Fibroblast of villous mesenchyme (primary cell): Measurements from ENCODE around the gene ADORA1. TPM values are rescaled to one million over a fixed set of nuclear protein-coding genes. Genes with fewer than 3 reads are reported as not detected.
A peak's percentile ranks its signal among the peaks of the same experiment; 100 is the strongest.

Experiments
- DNase-seq: peaks from one replicate; pipeline ENCODE4 v3.0.0-alpha.2; 2010; ENCODE audit warnings: low read depth
- H3K4me3 ChIP-seq: 2 replicates; pipeline ENCODE4 v1.5.1; 2011; ENCODE audit warnings: low read depth, mild to moderate bottlenecking, low read length
- CTCF ChIP-seq: IDR thresholded peaks from 2 replicates; pipeline ENCODE4 v1.5.1; 2012; ENCODE audit warnings: low read depth, mild to moderate bottlenecking, low read length; ENCODE audit not compliant: insufficient read depth
- total RNA-seq: library from RNA; depleted of rRNA; stranded (reverse); fragments of >200 nt; gene quantifications from 2 replicates; pipeline ENCODE4 v1.2.3, GENCODE V29; 2012

The ADORA1 gene
- total RNA-seq, 1 donor = 14.2 TPM

- no peak for DNase-seq
Measured at GRCh38 chr1:203190949-203191348, 63.4 kb downstream of the ADORA1 start.

GRCh38 chr1:203196371-203196770 is 68.8 kb downstream of the ADORA1 start:
- no peak overlapping the region for H3K4me3 ChIP-seq
- DNase-seq = no peak
- peak; percentile 20 for TF ChIP-seq CTCF

More at GRCh38 chr1:203190949-203191348, 63.4 kb downstream of the ADORA1 start:
- H3K4me3 ChIP-seq = no peak overlapping the region
- no peak for TF ChIP-seq CTCF

GRCh38 chr1:203197625-203198024 is 70.1 kb downstream of the ADORA1 start:
- no peak for TF ChIP-seq CTCF
- DNase-seq = peak; percentile 86

GRCh38 chr1:203199002-203199401 is 71.5 kb downstream of the ADORA1 start:
- no peak for TF ChIP-seq CTCF

More at GRCh38 chr1:203197625-203198024, 70.1 kb downstream of the ADORA1 start:
- no peak overlapping the region for H3K4me3 ChIP-seq

GRCh38 chr1:203199481-203199815 is 71.9 kb downstream of the ADORA1 start:
- TF ChIP-seq CTCF = no peak
- H3K4me3 ChIP-seq = no peak overlapping the region

More at GRCh38 chr1:203199002-203199401, 71.5 kb downstream of the ADORA1 start:
- H3K4me3 ChIP-seq = no peak overlapping the region
- no peak for DNase-seq

GRCh38 chr1:203199816-203200571 is 72.5 kb downstream of the ADORA1 start:
- no peak for TF ChIP-seq CTCF
- H3K4me3 ChIP-seq = no peak overlapping the region
- peak; percentile 92 for DNase-seq

More at GRCh38 chr1:203199481-203199815, 71.9 kb downstream of the ADORA1 start:
- no peak for DNase-seq

- no peak overlapping the region for H3K4me3 ChIP-seq
- DNase-seq = peak; percentile 4
- no peak for TF ChIP-seq CTCF
Measured at GRCh38 chr1:203200916-203201315, 73.4 kb downstream of the ADORA1 start.
